ENCODE results near the gene NOTCH1. TPM values are rescaled to one million over a fixed set of nuclear protein-coding genes. Genes with fewer than 3 reads are reported as not detected.

NOTCH1 gene
- total and polyA plus RNA-seq, 2 of the 4 experiments (the other 2 are of a cell fraction): 1.8 to 6.0 TPM

- 98% methylated on average over 12 of the region's 26 CpGs; no CpG with 5 or more reads in 1 of the 2 experiments for WGBS, 2 experiments (ENCODE audit: extremely low coverage in 2 of 2, insufficient read length in 1 of 2)
- Histone ChIP-seq H2BK5ac (ENCODE audit: low read depth, low read length, poor library complexity, severe bottlenecking) (no peak overlapping the region), H3K79me1 (ENCODE audit: low read depth in 1 of 2, low read length in 2 of 2) (no peaks in the 10 kb centered on the region), H2BK20ac (ENCODE audit: low read depth, low read length) (no peak overlapping the region), H3K56ac (ENCODE audit: extremely low read depth, insufficient read depth, low read length) (no peak overlapping the region), H3K36me3 (ENCODE audit: control insufficient read depth, insufficient read depth, low read length) (peaks cover 73% of the 10 kb centered on the region), H3K4me2 (ENCODE audit: low read depth, low read length) (no peak overlapping the region), H3K27ac (ENCODE audit: insufficient read depth, low read length) (no peak overlapping the region), H3K18ac (ENCODE audit: low read depth, low read length) (no peak overlapping the region), H3K9me3 (ENCODE audit: control insufficient read depth, insufficient read depth, low read length) (no peaks in the 10 kb centered on the region), H2BK15ac (ENCODE audit: low read depth, low read length) (no peak overlapping the region), H4K91ac (ENCODE audit: insufficient read depth, low read depth, low read length) (no peak overlapping the region), H4K8ac (ENCODE audit: low read depth in 2 of 2, low read length in 2 of 2) (no peak overlapping the region), H3K9me1 (ENCODE audit: insufficient read depth, low read length) (no peaks in the 10 kb centered on the region), H3K27me3 (ENCODE audit: control insufficient read depth, insufficient read depth, low read length) (no peaks in the 10 kb centered on the region), H2AFZ (replicated peaks; ENCODE audit: low read length, poor library complexity) (no peak overlapping the region), H2AK5ac (ENCODE audit: low read depth, low read length) (no peak overlapping the region), H3K23ac (ENCODE audit: low read depth, low read length) (no peak overlapping the region), H3K4me3 (ENCODE audit: insufficient read depth, low read depth, low read length) (no peak overlapping the region), H3K9ac (ENCODE audit: low read depth, low read length) (no peak overlapping the region), H3K4ac (ENCODE audit: low read depth, low read length) (no peak overlapping the region), H3K4me1 (ENCODE audit: control insufficient read depth, insufficient read depth, low read length) (no peaks in the 10 kb centered on the region), H3K14ac (replicated peaks; ENCODE audit: low read depth, low read length) (no peak overlapping the region), H2AK9ac (replicated peaks; ENCODE audit: low read depth, low read length, poor library complexity) (no peak overlapping the region), H4K5ac (ENCODE audit: low read depth, low read length) (no peak overlapping the region), H4K20me1 (ENCODE audit: insufficient read depth, low read length) (no peaks in the 10 kb centered on the region), H2BK120ac (ENCODE audit: low read depth, low read length) (no peak overlapping the region)
- ATAC-seq (ENCODE audit: low read depth): no peak
- POLR2A ChIA-PET (ENCODE audit: unreplicated experiment): no interaction called here
- no TSS peak for BruUV-seq (replicated peaks)
- CTCF ChIA-PET: no interaction called here
- dilution Hi-C loops (cut with HindIII; ENCODE audit: low sequenced_read_pairs, unreplicated experiment): no loop called here
- intact Hi-C loops (cut with micrococcal nuclease): no loop called here
- TF ChIP-seq MXI1 (IDR thresholded peaks at IDR 0.05; ENCODE audit: borderline replicate concordance, low read depth, low read length) (no peak), RFX5 (IDR thresholded peaks at IDR 0.05; ENCODE audit: low read depth, low read length) (no peak), NFE2L2 (IDR thresholded peaks at IDR 0.05; ENCODE audit: low read depth, low read length) (no peak), CHD1 (IDR thresholded peaks at IDR 0.05; ENCODE audit: low read depth, low read length) (no peak), RCOR1 (IDR thresholded peaks at IDR 0.05; ENCODE audit: insufficient replicate concordance, low read length) (no peak), MAZ (IDR thresholded peaks at IDR 0.05; ENCODE audit: borderline replicate concordance, low read depth, low read length) (no peak), FOS (IDR thresholded peaks at IDR 0.05; ENCODE audit: low read depth, low read length) (no peak), USF2 (IDR thresholded peaks at IDR 0.05; ENCODE audit: low read depth, low read length) (no peak), BHLHE40 (IDR thresholded peaks at IDR 0.05; ENCODE audit: low read depth, low read length) (no peak), POLR2A (IDR thresholded peaks at IDR 0.05; ENCODE audit: low read depth, low read length) (no peak), CTCF (conservative IDR thresholded peaks at IDR 0.05; ENCODE audit: low read depth, low read length) (no peak), ELK1 (IDR thresholded peaks at IDR 0.05; ENCODE audit: borderline replicate concordance, low read depth, low read length) (no peak), MAFK (IDR thresholded peaks at IDR 0.05; ENCODE audit: low read depth, low read length) (no peak), SMC3 (IDR thresholded peaks at IDR 0.05; ENCODE audit: low read depth, low read length) (no peak), RAD21 (IDR thresholded peaks at IDR 0.05; ENCODE audit: low read length) (no peak), CEBPB (IDR thresholded peaks at IDR 0.05; ENCODE audit: low read depth, low read length) (no peak)
- in situ Hi-C loops (cut with MboI; ENCODE audit: low sequenced_read_pairs): no loop called here
- DNase-seq: no peak
These were observed 35.3 kb downstream of the NOTCH1 start for GRCh38 chr9:136510561-136510960.

All from IMR-90 (cell line).